GM12878 (cell line): ENCODE data around the gene DPYSL4. TPM values are rescaled to one million over a fixed set of nuclear protein-coding genes. Genes with fewer than 3 reads are reported as not detected.
A peak's percentile ranks its signal among the peaks of the same experiment; 100 is the strongest.

ENCODE experiments used
- ATAC-seq: fragments of 200-7000 bp; cut with Tn5 transposase; 3 replicates; pipeline ENCODE4 v1.9.1; 2020; ENCODE audit warnings: mild to moderate bottlenecking, moderate library complexity
- BruUV-seq: library from RNA; stranded (reverse); fragments of 400-500 nt; replicated peaks from 2 replicates; lab custom pipeline; 2021; lab: Mats Ljungman, UMichigan
- CTCF ChIA-PET: fragments of 300-600 bp; sonication (Branson Sonifier 250); formaldehyde crosslinking; extraction: SDS; loops from one replicate; lab custom pipeline; 2021; ENCODE audit warnings: inconsistent platforms; lab: Yijun Ruan, JAX
- POLR2A ChIA-PET: fragments of 350-600 bp; formaldehyde crosslinking; extraction: SDS; loops from one replicate; lab custom pipeline; 2021; ENCODE audit warnings: inconsistent platforms; lab: Charles Lee
- RAD21 ChIA-PET: fragments of 300-600 bp; sonication (Branson Sonifier 250); formaldehyde crosslinking; loops from one replicate; lab custom pipeline; 2023; ENCODE audit warnings: antibody characterized with exemption; ENCODE audit not compliant: unreplicated experiment; lab: Charles Lee
- SMC1A ChIA-PET: fragments of 300-600 bp; sonication (Branson Sonifier 250); formaldehyde crosslinking; loops from one replicate; lab custom pipeline; 2023; ENCODE audit not compliant: unreplicated experiment, uncharacterized antibody; lab: Charles Lee
- DNase-seq: peaks from one replicate; pipeline ENCODE4 v3.0.0-alpha.2; 2011; ENCODE audit warnings: low read depth, low spot score
- FAIRE-seq: peaks from 3 replicates; lab custom pipeline; 2011; peaks lifted over from hg19 to GRCh38; lab: Jason Lieb, UNC
- H2AFZ ChIP-seq: 2 replicates; pipeline ENCODE4 v1.6.0; 2011; ENCODE audit warnings: low read depth, low read length, control low read depth; ENCODE audit not compliant: control insufficient read depth
- H3K27ac ChIP-seq: 2 replicates; pipeline ENCODE4 v1.5.1; 2011; ENCODE audit warnings: control low read depth; ENCODE audit not compliant: control insufficient read depth, insufficient read depth
- H3K27me3 ChIP-seq, 2 experiments: replicated peaks in 1 of 2; 2 replicates each; pipeline versions ENCODE4 v1.6.0 to v1.6.1; 2011; ENCODE audit warnings: low read length in 1 of 2; ENCODE audit not compliant: control insufficient read depth in 2 of 2, insufficient read depth in 2 of 2
- H3K36me3 ChIP-seq, 2 experiments: 2 replicates each; pipeline ENCODE4 v1.5.1; 2011; ENCODE audit warnings: low read length in 1 of 2; ENCODE audit not compliant: control insufficient read depth in 2 of 2, insufficient read depth in 2 of 2
- H3K4me1 ChIP-seq: 2 replicates; pipeline ENCODE4 v1.6.1; 2011; ENCODE audit warnings: mild to moderate bottlenecking, low read length, moderate library complexity, mixed read lengths; ENCODE audit not compliant: control insufficient read depth, insufficient read depth
- H3K4me2 ChIP-seq: 2 replicates; pipeline ENCODE4 v1.6.0; 2011; ENCODE audit warnings: control low read depth; ENCODE audit not compliant: control insufficient read depth, insufficient read depth
- H3K4me3 ChIP-seq: fragments of 200-600 bp; sonication (generic); 2 replicates; pipeline ENCODE4 v1.5.1; 2016
- H3K79me2 ChIP-seq: 2 replicates; pipeline ENCODE4 v1.6.0; 2011; ENCODE audit warnings: low read length; ENCODE audit not compliant: control insufficient read depth, insufficient read depth
- H3K9ac ChIP-seq: 2 replicates; pipeline ENCODE4 v1.8.0; 2011; ENCODE audit warnings: low read length, control low read depth, mixed read lengths; ENCODE audit not compliant: control insufficient read depth, insufficient read depth
- H3K9me3 ChIP-seq: replicated peaks from 3 replicates; pipeline ENCODE4 v1.5.1; 2011; ENCODE audit warnings: mild to moderate bottlenecking, low read length; ENCODE audit not compliant: control insufficient read depth, insufficient read depth
- H4K20me1 ChIP-seq: 2 replicates; pipeline ENCODE4 v1.6.0; 2011; ENCODE audit not compliant: control insufficient read depth, insufficient read depth
- FOXM1 ChIP-seq: IDR thresholded peaks from 2 replicates; pipeline ENCODE4 v1.6.1; 2012; ENCODE audit warnings: low read depth, mild to moderate bottlenecking, inconsistent platforms, low read length, moderate library complexity
- HDAC6 ChIP-seq: fragments of 200-600 bp; sonication (generic); IDR thresholded peaks from one replicate; pipeline ENCODE4 v1.8.0; 2017; ENCODE audit warnings: antibody characterized with exemption; ENCODE audit not compliant: unreplicated experiment
- NR2C1 ChIP-seq: fragments of 450-650 bp; IDR thresholded peaks from 2 replicates; pipeline ENCODE4 v1.6.1; 2017; ENCODE audit warnings: antibody characterized with exemption, mild to moderate bottlenecking, moderate library complexity
- POLR2A ChIP-seq: IDR thresholded peaks from 2 replicates; pipeline ENCODE4 v1.6.1; 2011; ENCODE audit warnings: low read depth, mild to moderate bottlenecking, low read length
- ZNF207 ChIP-seq: fragments of 450-650 bp; IDR thresholded peaks from 2 replicates; pipeline ENCODE4 v1.6.1; 2014; ENCODE audit warnings: antibody characterized with exemption, mild to moderate bottlenecking, borderline replicate concordance
- ZZZ3 ChIP-seq: IDR thresholded peaks from 2 replicates; pipeline ENCODE4 v1.6.1; 2011; ENCODE audit warnings: low read depth; ENCODE audit not compliant: control insufficient read depth, insufficient read length
- WGBS: methylation state at CpG from one replicate; pipeline ENCODE4 v1.1.6; 2016; ENCODE audit warnings: low lambda C conversion rate; ENCODE audit not compliant: insufficient replicate concordance, insufficient coverage; ENCODE audit errors: missing lambda C conversion rate; 5-methylcytosine and 5-hydroxymethylcytosine counted together
- in situ Hi-C: fragments of 300-500 bp; cut with MboI; formaldehyde crosslinking; loops from 9 replicates; pipeline ENCODE4 v1.14.3; 2018; ENCODE audit warnings: mixed read lengths
- intact Hi-C: fragments of 100-400 bp; cut with micrococcal nuclease; formaldehyde crosslinking; loops from one replicate; pipeline ENCODE4 v1.14.2; 2022; ENCODE audit not compliant: unreplicated experiment
- polyA plus RNA-seq, 11 experiments: library from polyadenylated mRNA; depleted of rRNA in 4 of 11; unstranded in 6 of 11; stranded (reverse) in 5 of 11; fragments of >200 nt; fragmentation: Nextera tagmentation in 4 of 11; fragmentation: Illumina TruSeq in 1 of 11; extraction: Ambion mirVana in 4 of 11; extraction: Trizol in 1 of 11; gene quantifications; 1 replicate in 1 of 11; 2 replicates in 10 of 11; pipeline versions ENCODE4 v1.2.1 to v1.2.3, GENCODE V29; 2011 to 2016; ENCODE audit warnings: inconsistent platforms in 2 of 11, missing spikeins in 2 of 11, low read depth in 1 of 11
- total RNA-seq, 4 experiments: library from RNA; depleted of rRNA in 3 of 4; stranded (reverse); fragments of >200 nt in 3 of 4; fragmentation: Illumina TruSeq in 1 of 4; extraction: Trizol in 1 of 4; gene quantifications; 2 replicates each; pipeline versions ENCODE4 v1.2.1 to v1.2.3, GENCODE V29; 2013 to 2021
- TF ChIP-seq, protein P1 (sequence below): fragments of 450-650 bp; IDR thresholded peaks from 2 replicates; pipeline ENCODE4 v1.6.1; 2017; ENCODE audit warnings: antibody characterized with exemption, mild to moderate bottlenecking, moderate library complexity
- TF ChIP-seq, protein P2 (sequence below): IDR thresholded peaks from 2 replicates; pipeline ENCODE4 v1.6.1; 2012; ENCODE audit warnings: improper control_type of control experiment, low read depth, low read length; ENCODE audit not compliant: insufficient replicate concordance

Gene DPYSL4
- total and polyA plus RNA-seq, 10 of the 15 experiments (the other 5 are each of a cell fraction or from before 2014, with no cell fraction given): 0.10 to 0.21 TPM; not detected in 8

DNA sequence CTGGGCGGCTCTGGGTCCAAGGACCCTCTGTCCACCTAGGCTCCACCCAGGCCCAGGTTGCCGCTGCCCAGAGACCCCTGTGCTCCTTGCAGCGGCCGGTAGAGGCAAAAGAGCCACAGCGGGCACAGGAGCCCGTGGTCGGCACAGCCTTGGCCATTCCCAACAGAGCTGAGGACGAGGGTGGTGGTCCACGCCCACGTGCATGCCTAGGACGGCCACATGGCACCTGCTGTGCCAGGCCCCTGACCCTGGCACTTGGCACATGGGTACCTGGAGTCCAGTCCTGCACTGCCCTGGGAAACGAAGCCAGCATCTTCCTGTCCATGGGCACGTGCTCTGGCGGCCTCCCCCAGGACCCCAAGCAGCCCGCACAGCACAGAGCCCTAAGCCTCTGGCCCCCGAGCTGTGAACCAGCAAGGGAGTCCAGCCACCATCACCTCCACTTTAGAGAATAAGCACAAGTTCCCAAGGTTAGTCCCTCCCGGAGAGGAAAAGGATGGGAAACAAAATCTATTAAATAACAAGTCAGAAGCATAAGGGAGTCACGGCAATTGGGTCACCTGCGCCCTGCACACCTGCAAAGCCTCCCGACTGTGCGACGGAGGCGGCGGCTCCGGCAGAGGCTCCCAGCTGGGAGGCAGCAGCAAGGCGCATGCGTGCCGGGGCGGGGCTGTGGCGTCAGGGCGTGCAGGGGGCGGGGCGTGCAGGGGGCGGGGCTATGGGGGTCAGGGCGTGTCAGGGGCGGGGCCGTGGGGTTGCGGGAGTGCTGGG is 61.9 kb downstream of the DPYSL4 start:
- BruUV-seq: no TSS peak
- no peaks in the 10 kb centered on the region for H3K4me1 ChIP-seq
- ChIA-PET RAD21 (no interaction called here), CTCF (no interaction called here), POLR2A (no interaction called here), SMC1A (no interaction called here)
- DNase-seq: no peak
- peak overlapping the region; percentile 21; the same call in 1 of the 2 replicates for H3K4me2 ChIP-seq
- H3K79me2 ChIP-seq: no peaks in the 10 kb centered on the region
- H3K27me3 ChIP-seq: no peaks in the 10 kb centered on the region
- WGBS: 56% methylated on average over 16 of the region's 38 CpGs
- H4K20me1 ChIP-seq: no peaks in the 10 kb centered on the region
- H3K36me3 ChIP-seq: no peaks in the 10 kb centered on the region
- no peak overlapping the region for H3K9ac ChIP-seq
- H3K27ac ChIP-seq: no peak overlapping the region
- intact Hi-C loops (no loop called here), in situ Hi-C loops (no loop called here)
- TF ChIP-seq POLR2A (peak; percentile 25; the same call in 1 of the 2 replicates), NR2C1 (no peak)
- peak overlapping the region; percentile 49; the same call in 1 of the 2 replicates for H3K4me3 ChIP-seq
- H2AFZ ChIP-seq: peak overlapping the region; percentile 11; the same call in 1 of the 2 replicates
- no peak for FAIRE-seq
- ATAC-seq: peak; percentile 73
- H3K9me3 ChIP-seq: no peaks in the 10 kb centered on the region

DNA sequence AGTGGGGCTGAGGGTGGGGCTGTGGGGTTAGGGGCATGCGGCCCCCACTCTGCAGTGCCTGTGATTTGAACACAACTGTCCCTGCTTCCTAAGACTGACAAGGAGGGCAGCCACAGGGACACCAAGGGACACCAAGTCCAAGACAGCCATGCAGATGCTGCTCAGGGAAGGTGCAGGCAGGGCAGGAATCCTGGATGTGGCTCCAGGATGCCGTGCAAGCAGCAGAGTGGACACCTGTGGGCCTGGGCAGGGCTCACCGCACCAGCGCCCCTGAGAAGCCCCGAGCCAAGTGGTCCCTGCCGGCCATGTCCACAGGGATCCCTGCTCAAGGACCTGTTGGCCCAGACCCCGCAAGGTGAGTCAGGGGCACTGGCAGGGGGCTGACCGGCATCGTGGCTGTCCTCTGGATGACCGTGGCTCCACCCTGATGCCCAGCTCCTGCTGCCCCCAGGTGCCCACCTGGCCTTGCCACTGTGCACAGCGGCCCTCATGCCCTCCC is 62.5 kb downstream of the DPYSL4 start:
- BruUV-seq: no TSS peak
- in situ Hi-C loops (no loop called here), intact Hi-C loops (no loop called here)
- CTCF ChIA-PET: no interaction called here
- H3K36me3 ChIP-seq: no peaks in the 10 kb centered on the region
- SMC1A ChIA-PET: no interaction called here
- FAIRE-seq (no peak), ATAC-seq (no peak; the same call in 2 of the 3 replicates), DNase-seq (no peak)
- RAD21 ChIA-PET: no interaction called here
- H3K9ac ChIP-seq: no peak overlapping the region
- H3K4me2 ChIP-seq: no peak overlapping the region
- H3K27me3 ChIP-seq: no peaks in the 10 kb centered on the region
- 42% methylated on average over 10 of the region's 11 CpGs for WGBS
- no peak overlapping the region for H3K27ac ChIP-seq
- H3K4me1 ChIP-seq: no peaks in the 10 kb centered on the region
- POLR2A ChIA-PET: no interaction called here
- no peaks in the 10 kb centered on the region for H3K79me2 ChIP-seq
- H2AFZ ChIP-seq: no peak overlapping the region
- no peaks in the 10 kb centered on the region for H4K20me1 ChIP-seq
- no peak overlapping the region for H3K4me3 ChIP-seq
- no peaks in the 10 kb centered on the region for H3K9me3 ChIP-seq
- TF ChIP-seq, protein P1, sequence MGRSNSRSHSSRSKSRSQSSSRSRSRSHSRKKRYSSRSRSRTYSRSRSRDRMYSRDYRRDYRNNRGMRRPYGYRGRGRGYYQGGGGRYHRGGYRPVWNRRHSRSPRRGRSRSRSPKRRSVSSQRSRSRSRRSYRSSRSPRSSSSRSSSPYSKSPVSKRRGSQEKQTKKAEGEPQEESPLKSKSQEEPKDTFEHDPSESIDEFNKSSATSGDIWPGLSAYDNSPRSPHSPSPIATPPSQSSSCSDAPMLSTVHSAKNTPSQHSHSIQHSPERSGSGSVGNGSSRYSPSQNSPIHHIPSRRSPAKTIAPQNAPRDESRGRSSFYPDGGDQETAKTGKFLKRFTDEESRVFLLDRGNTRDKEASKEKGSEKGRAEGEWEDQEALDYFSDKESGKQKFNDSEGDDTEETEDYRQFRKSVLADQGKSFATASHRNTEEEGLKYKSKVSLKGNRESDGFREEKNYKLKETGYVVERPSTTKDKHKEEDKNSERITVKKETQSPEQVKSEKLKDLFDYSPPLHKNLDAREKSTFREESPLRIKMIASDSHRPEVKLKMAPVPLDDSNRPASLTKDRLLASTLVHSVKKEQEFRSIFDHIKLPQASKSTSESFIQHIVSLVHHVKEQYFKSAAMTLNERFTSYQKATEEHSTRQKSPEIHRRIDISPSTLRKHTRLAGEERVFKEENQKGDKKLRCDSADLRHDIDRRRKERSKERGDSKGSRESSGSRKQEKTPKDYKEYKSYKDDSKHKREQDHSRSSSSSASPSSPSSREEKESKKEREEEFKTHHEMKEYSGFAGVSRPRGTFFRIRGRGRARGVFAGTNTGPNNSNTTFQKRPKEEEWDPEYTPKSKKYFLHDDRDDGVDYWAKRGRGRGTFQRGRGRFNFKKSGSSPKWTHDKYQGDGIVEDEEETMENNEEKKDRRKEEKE: no peak
- TF ChIP-seq HDAC6: no peak
- TF ChIP-seq ZNF207: no peak
- TF ChIP-seq, protein P2, sequence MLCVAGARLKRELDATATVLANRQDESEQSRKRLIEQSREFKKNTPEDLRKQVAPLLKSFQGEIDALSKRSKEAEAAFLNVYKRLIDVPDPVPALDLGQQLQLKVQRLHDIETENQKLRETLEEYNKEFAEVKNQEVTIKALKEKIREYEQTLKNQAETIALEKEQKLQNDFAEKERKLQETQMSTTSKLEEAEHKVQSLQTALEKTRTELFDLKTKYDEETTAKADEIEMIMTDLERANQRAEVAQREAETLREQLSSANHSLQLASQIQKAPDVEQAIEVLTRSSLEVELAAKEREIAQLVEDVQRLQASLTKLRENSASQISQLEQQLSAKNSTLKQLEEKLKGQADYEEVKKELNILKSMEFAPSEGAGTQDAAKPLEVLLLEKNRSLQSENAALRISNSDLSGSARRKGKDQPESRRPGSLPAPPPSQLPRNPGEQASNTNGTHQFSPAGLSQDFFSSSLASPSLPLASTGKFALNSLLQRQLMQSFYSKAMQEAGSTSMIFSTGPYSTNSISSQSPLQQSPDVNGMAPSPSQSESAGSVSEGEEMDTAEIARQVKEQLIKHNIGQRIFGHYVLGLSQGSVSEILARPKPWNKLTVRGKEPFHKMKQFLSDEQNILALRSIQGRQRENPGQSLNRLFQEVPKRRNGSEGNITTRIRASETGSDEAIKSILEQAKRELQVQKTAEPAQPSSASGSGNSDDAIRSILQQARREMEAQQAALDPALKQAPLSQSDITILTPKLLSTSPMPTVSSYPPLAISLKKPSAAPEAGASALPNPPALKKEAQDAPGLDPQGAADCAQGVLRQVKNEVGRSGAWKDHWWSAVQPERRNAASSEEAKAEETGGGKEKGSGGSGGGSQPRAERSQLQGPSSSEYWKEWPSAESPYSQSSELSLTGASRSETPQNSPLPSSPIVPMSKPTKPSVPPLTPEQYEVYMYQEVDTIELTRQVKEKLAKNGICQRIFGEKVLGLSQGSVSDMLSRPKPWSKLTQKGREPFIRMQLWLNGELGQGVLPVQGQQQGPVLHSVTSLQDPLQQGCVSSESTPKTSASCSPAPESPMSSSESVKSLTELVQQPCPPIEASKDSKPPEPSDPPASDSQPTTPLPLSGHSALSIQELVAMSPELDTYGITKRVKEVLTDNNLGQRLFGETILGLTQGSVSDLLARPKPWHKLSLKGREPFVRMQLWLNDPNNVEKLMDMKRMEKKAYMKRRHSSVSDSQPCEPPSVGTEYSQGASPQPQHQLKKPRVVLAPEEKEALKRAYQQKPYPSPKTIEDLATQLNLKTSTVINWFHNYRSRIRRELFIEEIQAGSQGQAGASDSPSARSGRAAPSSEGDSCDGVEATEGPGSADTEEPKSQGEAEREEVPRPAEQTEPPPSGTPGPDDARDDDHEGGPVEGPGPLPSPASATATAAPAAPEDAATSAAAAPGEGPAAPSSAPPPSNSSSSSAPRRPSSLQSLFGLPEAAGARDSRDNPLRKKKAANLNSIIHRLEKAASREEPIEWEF: no peak
- no peak for TF ChIP-seq FOXM1
- no peak for TF ChIP-seq ZZZ3
